ENCODE measurements around the gene ATG9A.

DNA sequence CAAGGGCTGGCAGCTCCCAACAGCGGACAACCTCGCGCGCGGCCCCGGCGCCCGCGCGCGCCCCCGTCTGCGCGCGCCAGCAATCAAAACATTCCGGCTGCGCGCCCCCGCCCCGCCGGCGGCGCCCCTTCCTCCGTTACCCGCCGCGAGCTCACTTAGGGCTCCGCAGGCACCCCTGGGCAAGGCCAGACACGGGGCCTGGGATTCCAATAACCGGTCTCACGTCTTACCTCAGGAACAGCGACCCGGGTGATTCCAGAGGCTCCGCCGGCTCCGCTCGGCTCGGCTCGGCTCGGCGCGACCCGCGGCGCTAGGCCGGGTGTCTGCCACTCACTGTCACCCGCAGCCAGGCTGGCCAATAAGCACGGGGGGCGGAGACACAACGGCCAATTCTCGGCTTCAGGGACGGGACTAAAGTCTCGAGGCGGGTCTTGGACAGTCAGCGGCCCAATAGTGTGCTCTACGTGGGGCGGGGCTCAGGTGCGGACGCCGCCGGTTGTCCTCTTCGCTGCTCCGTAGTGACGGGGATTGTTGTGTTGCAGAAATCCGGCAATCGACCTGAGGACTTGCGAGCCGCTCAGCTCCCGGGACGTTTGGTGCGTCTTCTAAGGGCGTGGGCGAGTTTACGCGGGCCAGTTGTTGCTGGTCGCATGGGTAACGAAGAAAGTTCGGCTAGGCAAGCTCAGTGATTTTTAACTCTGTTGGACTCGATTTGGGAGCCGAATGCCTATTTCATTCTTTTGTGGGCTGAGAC lies at the start of gene ATG9A, which contains the start of gene ANKZF1:
- TF ChIP-seq, protein P1, sequence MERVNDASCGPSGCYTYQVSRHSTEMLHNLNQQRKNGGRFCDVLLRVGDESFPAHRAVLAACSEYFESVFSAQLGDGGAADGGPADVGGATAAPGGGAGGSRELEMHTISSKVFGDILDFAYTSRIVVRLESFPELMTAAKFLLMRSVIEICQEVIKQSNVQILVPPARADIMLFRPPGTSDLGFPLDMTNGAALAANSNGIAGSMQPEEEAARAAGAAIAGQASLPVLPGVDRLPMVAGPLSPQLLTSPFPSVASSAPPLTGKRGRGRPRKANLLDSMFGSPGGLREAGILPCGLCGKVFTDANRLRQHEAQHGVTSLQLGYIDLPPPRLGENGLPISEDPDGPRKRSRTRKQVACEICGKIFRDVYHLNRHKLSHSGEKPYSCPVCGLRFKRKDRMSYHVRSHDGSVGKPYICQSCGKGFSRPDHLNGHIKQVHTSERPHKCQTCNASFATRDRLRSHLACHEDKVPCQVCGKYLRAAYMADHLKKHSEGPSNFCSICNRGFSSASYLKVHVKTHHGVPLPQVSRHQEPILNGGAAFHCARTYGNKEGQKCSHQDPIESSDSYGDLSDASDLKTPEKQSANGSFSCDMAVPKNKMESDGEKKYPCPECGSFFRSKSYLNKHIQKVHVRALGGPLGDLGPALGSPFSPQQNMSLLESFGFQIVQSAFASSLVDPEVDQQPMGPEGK (CRISPR knock-in tag; IDR thresholded peaks at IDR 0.05; ENCODE audit: borderline replicate concordance), result no peak
- TF ChIP-seq RARB (CRISPR knock-in tag; IDR thresholded peaks at IDR 0.05), result no peak
